Suprapubic skin (tissue), 4 donors: Measurements from ENCODE around the gene RPP14.

ENCODE experiments used
- EP300 ChIP-seq: sonication (generic); formaldehyde crosslinking; IDR thresholded peaks from one replicate; pipeline ENCODE4 v1.6.1; 2017; ENCODE audit warnings: antibody characterized with exemption
- POLR2A ChIP-seq, 2 donors: fragments of 450-650 bp; IDR thresholded peaks; one replicate each; pipeline ENCODE4 v1.6.1; 2017; ENCODE audit warnings: antibody characterized with exemption in 2 of 2, mild to moderate bottlenecking in 2 of 2, moderate library complexity in 2 of 2
- POLR2AphosphoS5 ChIP-seq, 3 donors: sonication (generic); formaldehyde crosslinking; IDR thresholded peaks; one replicate each; pipeline ENCODE4 v1.6.1; 2017; ENCODE audit warnings: antibody characterized with exemption in 3 of 3
- TF ChIP-seq, protein P1 (sequence below), 2 donors: fragments of 200-600 bp in 1 of 2; fragments of 450-650 bp in 1 of 2; sonication (generic) in 1 of 2; IDR thresholded peaks; one replicate each; pipeline ENCODE4 v1.5.1; 2016 to 2019; ENCODE audit warnings: antibody characterized with exemption in 2 of 2, mild to moderate bottlenecking in 1 of 2, moderate library complexity in 1 of 2

GRCh38 chr3:58271901-58272501, 34.0 kb upstream of the RPP14 start:
- TF ChIP-seq, protein P1, sequence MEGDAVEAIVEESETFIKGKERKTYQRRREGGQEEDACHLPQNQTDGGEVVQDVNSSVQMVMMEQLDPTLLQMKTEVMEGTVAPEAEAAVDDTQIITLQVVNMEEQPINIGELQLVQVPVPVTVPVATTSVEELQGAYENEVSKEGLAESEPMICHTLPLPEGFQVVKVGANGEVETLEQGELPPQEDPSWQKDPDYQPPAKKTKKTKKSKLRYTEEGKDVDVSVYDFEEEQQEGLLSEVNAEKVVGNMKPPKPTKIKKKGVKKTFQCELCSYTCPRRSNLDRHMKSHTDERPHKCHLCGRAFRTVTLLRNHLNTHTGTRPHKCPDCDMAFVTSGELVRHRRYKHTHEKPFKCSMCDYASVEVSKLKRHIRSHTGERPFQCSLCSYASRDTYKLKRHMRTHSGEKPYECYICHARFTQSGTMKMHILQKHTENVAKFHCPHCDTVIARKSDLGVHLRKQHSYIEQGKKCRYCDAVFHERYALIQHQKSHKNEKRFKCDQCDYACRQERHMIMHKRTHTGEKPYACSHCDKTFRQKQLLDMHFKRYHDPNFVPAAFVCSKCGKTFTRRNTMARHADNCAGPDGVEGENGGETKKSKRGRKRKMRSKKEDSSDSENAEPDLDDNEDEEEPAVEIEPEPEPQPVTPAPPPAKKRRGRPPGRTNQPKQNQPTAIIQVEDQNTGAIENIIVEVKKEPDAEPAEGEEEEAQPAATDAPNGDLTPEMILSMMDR (IDR thresholded peaks at IDR 0.05): no peak
- TF ChIP-seq EP300 (no peak), POLR2A (IDR thresholded peaks at IDR 0.05) (no peak), POLR2AphosphoS5 (IDR thresholded peaks at IDR 0.05) (no peak)
